ENCODE results near the gene GPR18.
A peak's percentile ranks its signal among the peaks of the same experiment; 100 is the strongest.

The GPR18 gene

DNA sequence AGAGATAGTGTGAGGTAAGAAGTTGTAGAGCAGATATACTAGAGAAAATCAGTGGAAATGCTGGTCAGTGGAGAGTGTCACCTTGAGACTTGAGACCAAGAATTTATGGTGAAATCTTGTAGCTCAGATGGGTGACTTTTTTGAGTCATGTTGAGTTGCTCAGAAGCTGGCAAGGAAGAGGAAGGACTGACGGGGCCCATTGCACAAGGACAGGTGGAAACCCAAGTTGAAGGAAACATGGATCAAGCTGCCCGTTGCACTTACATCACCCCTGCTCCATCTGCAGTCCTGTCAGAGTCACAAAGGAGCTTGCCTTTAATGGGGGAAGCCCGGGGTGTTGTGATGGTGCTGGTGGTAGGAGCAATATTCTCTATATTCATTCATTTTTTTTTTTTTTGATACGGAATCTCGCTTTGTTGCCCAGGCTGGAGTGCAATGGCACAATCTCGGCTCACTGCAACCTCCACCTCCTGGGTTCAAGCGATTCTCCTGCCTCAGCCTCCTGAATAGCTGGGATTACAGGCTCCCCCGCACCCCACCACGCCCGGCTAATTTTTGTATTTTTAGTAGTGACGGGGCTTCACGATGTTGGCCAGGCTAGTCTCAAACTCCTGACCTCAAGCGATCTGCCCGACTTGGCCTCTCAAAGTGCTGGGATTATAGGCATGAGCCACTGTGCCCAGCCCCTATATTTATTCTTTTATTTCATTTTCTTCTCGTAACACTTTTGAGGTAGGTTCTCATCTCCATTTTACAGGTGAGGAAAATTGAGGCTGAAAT is 30.1 kb downstream of the GPR18 start:
- no peak overlapping the region for H3K4me3 ChIP-seq (ENCODE audit: low read depth, low read length)
- TF ChIP-seq, protein P1, sequence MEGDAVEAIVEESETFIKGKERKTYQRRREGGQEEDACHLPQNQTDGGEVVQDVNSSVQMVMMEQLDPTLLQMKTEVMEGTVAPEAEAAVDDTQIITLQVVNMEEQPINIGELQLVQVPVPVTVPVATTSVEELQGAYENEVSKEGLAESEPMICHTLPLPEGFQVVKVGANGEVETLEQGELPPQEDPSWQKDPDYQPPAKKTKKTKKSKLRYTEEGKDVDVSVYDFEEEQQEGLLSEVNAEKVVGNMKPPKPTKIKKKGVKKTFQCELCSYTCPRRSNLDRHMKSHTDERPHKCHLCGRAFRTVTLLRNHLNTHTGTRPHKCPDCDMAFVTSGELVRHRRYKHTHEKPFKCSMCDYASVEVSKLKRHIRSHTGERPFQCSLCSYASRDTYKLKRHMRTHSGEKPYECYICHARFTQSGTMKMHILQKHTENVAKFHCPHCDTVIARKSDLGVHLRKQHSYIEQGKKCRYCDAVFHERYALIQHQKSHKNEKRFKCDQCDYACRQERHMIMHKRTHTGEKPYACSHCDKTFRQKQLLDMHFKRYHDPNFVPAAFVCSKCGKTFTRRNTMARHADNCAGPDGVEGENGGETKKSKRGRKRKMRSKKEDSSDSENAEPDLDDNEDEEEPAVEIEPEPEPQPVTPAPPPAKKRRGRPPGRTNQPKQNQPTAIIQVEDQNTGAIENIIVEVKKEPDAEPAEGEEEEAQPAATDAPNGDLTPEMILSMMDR (IDR thresholded peaks at IDR 0.05; ENCODE audit: insufficient read depth, low read depth, low read length, missing control alignments): no peak
- peak; percentile 44 for DNase-seq (ENCODE audit: low read depth)

- TF ChIP-seq, protein P1 (IDR thresholded peaks at IDR 0.05; ENCODE audit: insufficient read depth, low read depth, low read length, missing control alignments): no peak
- no peak overlapping the region for H3K4me3 ChIP-seq (ENCODE audit: low read depth, low read length)
- no peak for DNase-seq (ENCODE audit: low read depth)
Measured at GRCh38 chr13:99227331-99227900, 30.8 kb downstream of the GPR18 start.

- TF ChIP-seq, protein P1 (IDR thresholded peaks at IDR 0.05; ENCODE audit: insufficient read depth, low read depth, low read length, missing control alignments): no peak
- no peak for DNase-seq (ENCODE audit: low read depth)
- no peak overlapping the region for H3K4me3 ChIP-seq (ENCODE audit: low read depth, low read length)
Measured at GRCh38 chr13:99226513-99226912, 31.7 kb downstream of the GPR18 start.

GRCh38 chr13:99225078-99225477 is 33.1 kb downstream of the GPR18 start:
- H3K4me3 ChIP-seq (ENCODE audit: low read depth, low read length): no peak overlapping the region
- DNase-seq (ENCODE audit: low read depth): no peak
- TF ChIP-seq, protein P1 (IDR thresholded peaks at IDR 0.05; ENCODE audit: insufficient read depth, low read depth, low read length, missing control alignments): no peak

GRCh38 chr13:99224021-99224420 is 34.2 kb downstream of the GPR18 start:
- DNase-seq (ENCODE audit: low read depth): no peak
- TF ChIP-seq, protein P1 (IDR thresholded peaks at IDR 0.05; ENCODE audit: insufficient read depth, low read depth, low read length, missing control alignments): no peak

GRCh38 chr13:99223587-99223986 is 34.6 kb downstream of the GPR18 start:
- no peak overlapping the region for H3K4me3 ChIP-seq (ENCODE audit: low read depth, low read length)
- TF ChIP-seq, protein P1 (IDR thresholded peaks at IDR 0.05; ENCODE audit: insufficient read depth, low read depth, low read length, missing control alignments): no peak
- DNase-seq (ENCODE audit: low read depth): no peak

More at GRCh38 chr13:99224021-99224420, 34.2 kb downstream of the GPR18 start:
- no peak overlapping the region for H3K4me3 ChIP-seq (ENCODE audit: low read depth, low read length)
